Stimulated activated CD4-positive, alpha-beta T cell treated with anti-CD3 and anti-CD28 coated beads, Interleukin-2, amount 100 ng/mL, for 24 hours (primary cell): ENCODE data around the gene SP140.
"Not testable (repeated sequence)": the region's sequence is repeated elsewhere in the genome, so short reads cannot be mapped to it uniquely, and the experiment has no call there.

Experiments used
- DNase-seq, 2 donors: peaks; one replicate each; pipeline ENCODE4 v3.0.0-alpha.2; 2020

The SP140 gene

DNA sequence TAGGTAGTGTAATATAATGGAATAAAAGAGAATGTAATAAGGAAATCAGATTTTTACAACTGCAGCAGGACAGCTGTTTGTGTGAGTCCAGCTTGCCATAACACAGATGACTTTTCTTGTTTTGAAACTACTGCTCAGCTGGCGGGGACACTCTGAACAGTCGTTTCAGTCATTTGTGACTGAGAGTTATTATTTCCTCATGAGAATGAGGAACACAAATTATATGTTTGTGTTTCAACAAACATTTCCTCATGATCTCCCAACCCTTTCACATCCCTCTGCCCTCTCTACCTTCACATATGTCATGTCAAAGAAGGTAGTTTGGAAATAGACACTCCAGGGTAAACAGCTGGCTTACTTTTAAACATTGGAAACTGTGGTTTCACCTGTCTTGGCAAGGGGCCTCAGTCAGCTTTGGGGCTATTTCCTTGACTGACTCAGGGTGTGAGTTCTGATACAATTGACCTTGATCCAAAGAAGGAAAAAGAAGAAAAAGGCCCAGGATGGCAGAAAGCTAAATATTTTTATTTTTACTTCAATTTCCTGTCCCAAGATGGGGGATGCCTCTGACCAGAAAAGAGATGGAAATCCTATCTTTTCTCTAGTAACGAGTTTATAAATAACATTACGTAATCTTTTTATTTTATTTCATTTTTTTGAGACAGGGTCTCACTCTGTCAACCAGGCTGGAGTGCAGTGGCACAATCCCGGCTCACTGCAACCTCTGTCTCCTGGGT is 102.0 kb downstream of the SP140 start:
- no peak for DNase-seq

GRCh38 chr2:230328155-230328458 is 102.6 kb downstream of the SP140 start:
- no peak for DNase-seq

GRCh38 chr2:230329946-230330605 is 104.5 kb downstream of the SP140 start:
- no peak for DNase-seq

GRCh38 chr2:230330725-230331124 is 105.2 kb downstream of the SP140 start:
- no peak for DNase-seq

DNA sequence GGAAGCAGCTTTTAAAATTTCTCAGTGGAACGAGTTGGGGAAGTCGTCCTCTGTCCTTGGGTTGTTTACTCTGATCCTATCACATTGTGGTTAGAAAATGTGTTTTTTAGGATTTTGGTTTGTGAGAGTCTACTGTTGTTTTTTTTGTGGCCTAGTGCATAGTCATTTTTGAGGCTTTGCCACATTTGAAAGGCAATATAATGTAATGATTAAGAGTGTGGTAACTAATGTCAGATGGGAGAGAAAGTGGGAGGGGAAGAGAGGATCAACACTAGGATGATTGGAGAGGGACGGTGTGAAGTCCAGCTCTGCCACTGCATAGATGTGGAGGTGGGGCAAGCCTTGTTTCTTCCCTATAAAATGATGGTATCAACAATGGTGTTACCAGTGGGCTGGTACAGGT is 109.9 kb downstream of the SP140 start:
- DNase-seq, result no peak

GRCh38 chr2:230335864-230336506 is 110.4 kb downstream of the SP140 start:
- no peak for DNase-seq

DNA sequence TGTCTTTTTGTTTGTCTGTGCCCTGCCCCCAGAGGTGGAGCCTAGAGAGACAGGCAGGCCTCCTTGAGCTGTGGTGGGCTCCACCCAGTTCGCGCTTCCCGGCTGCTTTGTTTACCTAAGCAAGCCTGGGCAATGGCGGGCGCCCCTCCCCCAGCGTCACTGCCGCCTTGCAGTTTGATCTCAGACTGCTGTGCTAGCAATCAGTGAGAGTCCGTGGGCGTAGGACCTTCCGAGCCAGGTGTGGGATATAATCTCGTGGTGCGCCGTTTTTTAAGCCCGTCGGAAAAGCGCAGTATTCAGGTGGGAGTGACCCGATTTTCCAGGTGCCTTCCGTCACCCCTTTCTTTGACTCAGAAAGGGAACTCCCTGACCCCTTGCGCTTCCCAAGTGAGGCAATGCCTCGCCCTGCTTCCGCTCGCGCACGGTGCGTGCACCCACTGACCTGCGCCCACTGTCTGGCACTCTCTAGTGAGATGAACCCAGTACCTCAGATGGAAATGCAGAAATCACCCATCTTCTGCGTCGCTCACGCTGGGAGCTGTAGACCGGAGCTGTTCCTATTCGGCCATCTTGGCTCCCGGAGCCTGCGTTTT is 116.5 kb downstream of the SP140 start:
- not testable (repeated sequence) for DNase-seq

DNA sequence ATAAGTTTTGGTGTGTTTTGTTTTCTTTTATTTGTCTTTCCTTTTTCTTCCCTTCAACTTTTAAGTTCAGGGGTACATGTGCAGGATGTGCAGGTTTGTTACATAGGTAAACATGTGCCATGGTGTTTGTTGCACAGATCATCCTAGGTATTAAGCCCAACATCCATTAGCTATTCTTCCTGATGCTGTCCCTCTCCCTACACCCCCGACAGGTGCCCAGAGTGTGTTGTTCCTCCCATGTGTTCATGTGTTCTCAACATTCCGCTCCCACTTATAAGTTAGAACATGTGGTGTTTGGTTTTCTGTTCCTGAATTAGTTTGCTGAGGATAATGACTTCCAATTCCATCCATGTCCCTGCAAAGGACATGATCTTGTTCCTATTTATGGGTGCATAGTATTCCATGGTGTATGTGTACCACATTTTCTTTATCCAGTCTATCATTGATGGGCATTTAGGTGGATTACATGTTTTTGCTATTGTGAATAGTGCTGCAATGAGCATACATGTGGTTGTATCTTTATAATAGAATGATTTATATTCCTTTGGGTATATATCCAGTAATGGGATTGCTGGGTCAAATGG is 117.6 kb downstream of the SP140 start:
- DNase-seq, result not testable (repeated sequence)

GRCh38 chr2:230343747-230344146 is 118.2 kb downstream of the SP140 start:
- DNase-seq, result no peak

DNA sequence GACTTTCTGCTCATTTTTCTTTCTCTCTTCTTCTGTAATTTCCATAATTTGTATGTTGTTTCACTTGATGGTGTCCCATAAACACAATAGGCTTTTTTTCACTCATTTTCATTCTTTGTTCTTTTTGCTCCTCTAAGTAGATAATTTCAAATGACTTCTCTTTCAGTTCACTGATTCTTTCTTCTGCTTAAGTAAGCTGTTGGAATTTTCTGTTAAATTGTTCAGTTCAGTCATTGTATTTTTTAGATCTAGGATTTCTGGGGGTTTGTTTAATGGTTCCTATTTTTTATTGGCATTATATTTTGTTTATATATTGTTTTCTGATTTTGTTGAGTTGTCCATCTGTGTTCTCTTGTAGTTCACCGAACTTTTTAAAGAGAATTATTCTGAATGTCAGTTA is 120.9 kb downstream of the SP140 start:
- DNase-seq, result no peak

DNA sequence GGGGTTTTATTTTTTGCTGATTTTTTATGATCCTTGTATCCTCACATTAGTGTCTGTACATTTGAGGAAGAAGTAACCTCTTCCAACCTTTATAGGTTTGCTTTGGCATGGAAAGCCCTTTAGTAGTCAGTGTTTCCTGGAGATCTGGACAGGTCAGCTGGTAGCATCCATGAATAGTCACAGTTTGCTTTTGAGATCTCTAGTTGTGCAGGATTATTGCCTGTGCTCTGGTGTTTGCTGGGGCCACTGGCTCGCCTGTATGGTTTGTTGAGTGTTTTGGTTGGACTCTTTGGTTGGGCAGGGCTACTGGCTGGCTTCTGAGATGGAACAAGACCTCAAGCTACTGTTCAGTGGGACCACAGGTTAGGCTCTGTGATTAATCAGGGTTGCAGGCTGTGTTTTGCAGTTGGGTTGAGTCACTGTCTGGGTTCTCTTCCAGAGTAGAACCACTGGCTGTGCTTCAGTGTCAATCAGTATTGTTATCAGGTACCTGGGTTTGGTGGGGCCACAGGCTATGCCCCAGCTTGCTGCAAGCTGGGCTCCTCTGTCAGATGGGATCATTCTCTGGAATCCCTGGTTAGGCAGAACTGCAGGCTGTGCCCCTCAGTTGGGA is 121.5 kb downstream of the SP140 start:
- no peak for DNase-seq

GRCh38 chr2:230347659-230348305 is 122.2 kb downstream of the SP140 start:
- DNase-seq, result peak; percentile 38 to 49

DNA sequence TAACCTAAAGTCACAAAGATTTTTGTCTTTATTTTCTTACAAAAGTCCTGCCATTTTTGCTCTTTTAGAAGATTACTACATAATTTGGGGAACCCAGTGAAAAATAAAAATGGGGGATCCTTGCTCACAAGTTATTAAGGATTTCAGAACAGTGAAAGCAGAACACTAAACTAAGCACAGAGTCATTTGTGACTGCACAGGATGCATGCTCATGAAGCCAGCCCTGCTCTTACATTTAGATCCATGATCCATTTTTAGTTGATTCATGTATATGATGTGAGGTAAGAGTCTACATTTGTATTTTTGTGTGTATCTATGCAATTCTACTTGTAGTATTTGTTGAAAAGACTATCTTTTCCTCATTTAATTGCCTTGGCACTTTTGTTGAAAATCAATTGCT is 123.3 kb downstream of the SP140 start:
- DNase-seq, result no peak

DNA sequence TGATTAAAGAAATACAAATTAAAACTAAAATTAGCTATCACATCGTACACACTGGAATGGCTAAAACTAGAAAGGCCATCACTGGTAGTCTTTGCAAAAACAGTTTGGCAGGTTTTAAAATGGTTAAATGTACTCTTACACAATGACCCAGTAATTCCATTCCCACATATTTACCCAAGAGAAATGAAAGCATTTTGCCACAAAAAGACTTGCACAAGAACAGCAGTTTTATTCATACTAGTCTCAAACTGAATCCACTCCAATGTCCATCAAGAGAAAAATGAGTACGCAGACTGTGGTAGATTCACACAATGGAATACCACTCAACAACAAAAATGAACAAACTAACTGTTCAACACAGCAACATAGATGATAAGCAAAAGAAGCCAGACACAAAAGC is 130.5 kb downstream of the SP140 start:
- no peak for DNase-seq

- no peak for DNase-seq
Observed at GRCh38 chr2:230358305-230358704, 132.8 kb downstream of the SP140 start.

DNA sequence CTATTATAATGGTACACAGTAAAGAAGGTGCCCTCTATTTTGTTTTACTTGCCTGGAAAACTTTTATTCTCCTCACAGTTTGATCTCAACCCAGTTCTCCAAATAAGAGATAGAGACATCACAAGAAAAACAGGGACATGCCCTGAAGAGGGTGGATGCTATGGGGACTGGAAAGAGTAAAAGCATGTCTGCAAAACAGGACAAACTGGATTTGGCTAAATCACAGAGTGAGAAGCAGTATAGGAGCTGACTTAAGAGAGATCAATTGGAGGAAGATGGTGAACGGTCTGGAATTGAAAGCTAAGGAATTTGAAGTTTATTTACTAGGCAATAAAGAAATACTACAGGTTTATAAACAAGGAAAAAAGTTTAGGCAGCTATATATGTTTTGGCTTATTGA is 134.5 kb downstream of the SP140 start:
- DNase-seq, result no peak

- no peak for DNase-seq
Observed at GRCh38 chr2:230362030-230362691, 136.6 kb downstream of the SP140 start.
